SK-N-MC (cell line): ENCODE measurements around the gene NFIB.

Experiments
- EZH2 ChIP-seq: fragments of 200-600 bp; sonication (generic); IDR thresholded peaks from one replicate; pipeline ENCODE4 v1.6.1; 2017; ENCODE audit warnings: antibody characterized with exemption
- POLR2AphosphoS5 ChIP-seq: IDR thresholded peaks from 2 replicates; pipeline ENCODE4 v1.6.1; 2012; ENCODE audit warnings: mild to moderate bottlenecking, low read depth, low read length, borderline replicate concordance

DNA sequence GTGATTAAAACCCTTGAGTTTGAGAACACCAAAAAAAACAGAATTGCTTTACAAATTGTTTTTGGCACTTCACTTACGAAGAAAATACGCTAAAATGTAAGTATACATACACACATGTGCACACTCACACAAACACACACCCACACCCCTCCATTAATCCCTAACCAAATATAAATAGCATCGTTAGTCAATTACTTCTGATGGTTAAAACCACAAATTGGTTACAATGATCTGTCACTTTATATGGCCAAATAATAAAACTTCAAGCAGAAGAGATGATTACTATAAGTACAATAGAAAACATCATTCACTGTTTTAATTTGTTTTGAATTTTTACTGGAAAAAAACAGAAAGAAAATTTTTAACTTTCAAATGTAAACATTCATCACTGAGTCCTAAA, 103.5 kb downstream of the NFIB start:
- TF ChIP-seq POLR2AphosphoS5 = no peak
- TF ChIP-seq EZH2 = no peak
